Thyroid gland (tissue), 4 donors: Measurements from ENCODE around the gene COL4A4.

Experiments
- CTCF ChIP-seq, 6 experiments: fragments of 200-600 bp in 3 of 6; fragments of 450-650 bp in 3 of 6; sonication (generic) in 3 of 6; IDR thresholded peaks; one replicate each; pipeline ENCODE4 v1.5.1; 2016 to 2019; ENCODE audit warnings: antibody characterized with exemption in 6 of 6, mild to moderate bottlenecking in 2 of 6, inconsistent platforms in 1 of 6, moderate library complexity in 1 of 6
- POLR2A ChIP-seq, 2 donors: fragments of 450-650 bp; IDR thresholded peaks; one replicate each; pipeline ENCODE4 v1.6.1; 2017; ENCODE audit warnings: antibody characterized with exemption in 2 of 2, mild to moderate bottlenecking in 2 of 2, moderate library complexity in 1 of 2

GRCh38 chr2:226971770-226972169, 192.2 kb downstream of the COL4A4 start:
- no peak for TF ChIP-seq CTCF (IDR thresholded peaks at IDR 0.05)
- no peak for TF ChIP-seq POLR2A (IDR thresholded peaks at IDR 0.05)
